HG03175 (cell line): Measurements from ENCODE around the gene TP73.

ENCODE experiments used
- ATAC-seq: cut with Tn5 transposase; IDR thresholded peaks from one replicate; pipeline ENCODE4 v1.9.1; 2021; ENCODE audit warnings: mild to moderate bottlenecking, moderate library complexity; ENCODE audit not compliant: unreplicated experiment

Gene TP73

DNA sequence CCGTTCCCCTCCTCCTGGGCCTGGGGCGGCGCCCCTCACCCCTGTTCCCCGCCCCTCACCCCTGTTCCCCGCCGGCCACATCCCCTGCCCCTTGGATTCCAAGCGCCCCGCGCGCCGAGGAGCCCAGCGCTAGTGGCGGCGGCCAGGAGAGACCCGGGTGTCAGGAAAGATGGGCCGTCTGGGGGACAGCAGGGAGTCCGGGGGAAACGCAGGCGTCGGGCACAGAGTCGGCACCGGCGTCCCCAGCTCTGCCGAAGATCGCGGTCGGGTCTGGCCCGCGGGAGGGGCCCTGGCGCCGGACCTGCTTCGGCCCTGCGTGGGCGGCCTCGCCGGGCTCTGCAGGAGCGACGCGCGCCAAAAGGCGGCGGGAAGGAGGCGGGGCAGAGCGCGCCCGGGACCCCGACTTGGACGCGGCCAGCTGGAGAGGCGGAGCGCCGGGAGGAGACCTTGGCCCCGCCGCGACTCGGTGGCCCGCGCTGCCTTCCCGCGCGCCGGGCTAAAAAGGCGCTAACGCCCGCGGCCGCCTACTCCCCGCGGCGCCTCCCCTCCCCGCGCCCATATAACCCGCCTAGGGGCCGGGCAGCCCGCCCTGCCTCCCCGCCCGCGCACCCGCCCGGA is at the start of gene TP73:
Gene TP73 (plus strand): TSS at position 587 of the 618 bp plus-strand sequence. CDS start 29,850 bp downstream, outside the sequence.
- no peak for ATAC-seq

GRCh38 chr1:3603156-3603555 is 49.2 kb upstream of the TP73 start:
- no peak for ATAC-seq

DNA sequence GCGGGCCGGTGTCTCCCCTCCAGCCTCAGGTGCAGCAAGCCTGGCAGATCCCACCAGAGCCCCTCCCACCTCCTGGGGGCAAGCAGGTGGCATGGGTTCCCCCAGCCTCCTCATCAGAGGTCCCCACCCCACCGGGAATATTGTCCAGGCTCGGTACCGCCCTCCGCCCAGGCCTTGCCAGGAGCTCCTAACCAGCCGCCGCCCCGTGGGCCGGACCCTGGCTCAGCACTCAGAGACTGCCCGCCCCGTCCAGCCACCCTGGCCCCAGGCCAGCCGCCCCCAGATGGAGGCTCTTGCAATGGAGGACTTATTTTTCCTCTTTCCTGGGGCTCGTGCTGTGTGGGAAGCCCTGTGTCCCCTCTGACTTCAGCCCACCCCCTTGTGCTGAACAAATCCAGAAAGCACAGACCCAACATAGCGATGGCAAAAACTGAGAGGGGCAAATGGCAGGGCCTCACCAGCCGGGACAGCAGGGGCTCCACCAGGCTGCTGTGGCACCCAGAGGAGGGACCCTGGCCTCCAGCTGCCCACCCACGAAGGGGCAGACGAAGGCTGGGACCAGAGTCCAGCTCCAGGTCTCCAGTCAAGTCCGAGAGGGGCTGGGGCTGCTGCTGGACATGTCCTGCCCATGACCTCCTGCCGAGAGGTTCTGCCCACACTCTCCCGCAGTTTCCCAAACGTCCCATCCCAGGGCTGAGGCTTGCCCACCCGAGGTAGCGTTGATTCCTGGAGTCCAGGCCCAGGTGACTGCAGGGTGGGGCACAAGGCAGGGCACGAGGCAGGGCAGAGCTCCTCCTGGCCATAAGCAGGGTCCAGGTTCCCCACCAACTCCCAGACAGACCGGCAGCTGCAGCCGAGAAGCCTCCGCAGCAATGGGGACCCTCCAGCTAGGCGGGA is 48.5 kb upstream of the TP73 start:
- ATAC-seq = no peak

DNA sequence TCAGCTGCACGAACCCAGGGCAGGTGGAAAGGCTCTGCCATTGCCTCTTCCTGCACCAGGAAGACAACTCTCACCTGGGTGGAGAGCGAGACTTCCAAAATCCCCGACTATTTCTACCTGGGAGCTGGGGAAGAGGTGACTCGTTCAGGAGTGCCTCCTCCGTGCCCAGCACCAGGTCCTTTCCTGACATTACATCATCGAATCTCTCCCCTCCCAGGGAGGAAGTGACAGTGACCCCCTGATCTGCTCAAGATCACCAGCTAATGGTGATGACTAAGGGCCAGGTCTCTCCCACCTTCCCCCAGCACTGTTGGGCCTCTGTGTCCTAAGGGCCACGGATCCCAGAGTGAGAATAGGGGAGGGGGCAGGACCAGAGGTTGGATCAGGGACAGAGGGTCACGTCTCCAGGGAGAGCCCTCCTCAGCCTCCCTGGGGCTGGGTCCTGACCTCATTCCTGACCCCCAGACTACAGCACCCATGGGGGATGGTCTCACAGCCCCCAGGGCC is 47.8 kb upstream of the TP73 start:
- no peak for ATAC-seq

DNA sequence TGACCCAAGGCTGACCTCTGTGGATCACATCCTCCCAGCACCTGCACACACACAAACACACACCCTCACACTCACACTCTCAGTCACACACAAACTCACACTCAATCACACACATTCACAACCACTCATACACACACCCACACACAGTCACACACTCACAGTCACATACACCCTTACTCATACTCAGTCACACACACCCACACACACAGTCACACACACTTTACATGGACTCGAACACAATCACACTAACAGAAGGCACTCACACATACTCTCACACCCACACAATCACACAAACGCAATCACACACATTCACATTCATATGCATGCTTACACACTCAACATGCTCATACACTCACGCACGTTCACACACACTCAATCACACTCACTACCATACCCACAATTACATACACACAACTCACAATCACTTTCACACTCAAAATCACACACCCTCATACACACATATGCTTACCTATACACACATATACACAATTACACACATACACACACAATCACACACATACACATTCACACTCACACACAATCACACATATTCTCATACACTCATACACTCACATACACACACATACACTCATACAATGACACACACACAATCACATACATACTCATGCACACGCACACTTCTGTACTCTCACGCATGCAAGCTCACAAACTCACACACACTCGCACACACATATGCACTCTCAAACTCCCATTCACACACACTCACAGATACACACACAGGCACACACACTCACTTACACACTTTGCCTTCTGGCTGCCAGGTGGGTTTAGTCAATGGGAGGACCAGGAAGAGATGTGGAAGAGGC is 47.1 kb upstream of the TP73 start:
- ATAC-seq = no peak

DNA sequence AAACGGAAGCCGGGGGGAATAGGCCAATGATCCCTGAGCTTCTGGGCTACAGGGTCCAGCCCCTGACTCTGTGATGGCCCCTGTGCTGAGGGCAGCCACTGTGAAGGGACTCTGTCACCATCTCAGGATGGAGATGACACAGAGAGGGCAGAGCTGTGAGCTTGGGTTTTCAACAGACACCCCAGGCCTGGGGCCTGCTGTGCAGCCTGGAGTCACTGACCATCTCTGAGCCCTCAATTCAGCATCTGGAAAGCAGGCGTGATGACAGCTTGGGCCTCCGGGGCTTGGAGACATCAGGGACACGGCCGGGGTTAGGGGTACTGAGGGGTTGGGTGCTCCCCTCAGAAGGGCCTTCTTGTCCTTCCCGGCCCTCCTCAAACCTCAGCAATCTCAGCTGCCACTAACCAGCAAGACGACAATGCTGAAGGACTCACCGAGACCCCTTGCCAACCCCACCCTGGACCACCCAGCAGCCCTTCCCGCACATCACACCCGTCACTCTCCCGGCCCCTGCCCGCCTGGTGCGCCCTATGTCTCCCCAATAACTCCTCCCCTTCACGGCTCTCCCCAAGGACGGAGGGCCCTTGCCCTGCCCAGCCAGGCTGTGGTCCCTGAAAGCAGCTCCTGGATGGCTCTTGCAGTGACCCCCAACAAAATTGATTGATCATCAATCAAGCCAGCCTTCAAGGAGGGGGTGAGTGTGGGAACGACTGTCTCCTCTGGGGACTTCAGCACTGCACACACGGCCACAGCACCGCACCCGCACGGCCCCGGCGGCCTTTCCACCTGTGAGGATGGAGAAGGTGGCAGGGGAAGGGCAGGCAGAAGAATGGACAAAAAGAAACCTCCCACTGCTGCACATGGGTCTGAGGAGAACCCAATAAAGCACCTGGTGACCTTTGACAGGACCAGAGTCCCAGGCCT is 45.3 kb upstream of the TP73 start:
- no peak for ATAC-seq

DNA sequence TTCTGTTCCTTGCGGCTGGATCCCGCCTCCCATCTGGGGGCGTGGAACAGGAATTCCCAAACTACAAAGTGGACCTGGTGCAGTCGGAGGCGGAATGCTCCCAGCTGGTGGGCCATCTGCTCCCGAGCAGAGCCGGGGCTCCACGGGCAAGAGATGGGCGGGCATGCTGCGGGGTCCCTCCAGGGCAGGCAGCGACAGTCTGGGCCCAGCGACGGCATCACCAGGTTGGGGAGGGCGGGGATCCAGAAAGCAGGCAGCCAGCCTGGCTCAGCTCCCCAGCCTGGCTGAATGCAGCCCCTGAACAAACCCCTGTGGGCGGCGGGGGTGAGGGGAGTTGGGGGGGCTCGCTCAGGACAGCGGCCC is 44.6 kb upstream of the TP73 start:
- ATAC-seq = no peak

DNA sequence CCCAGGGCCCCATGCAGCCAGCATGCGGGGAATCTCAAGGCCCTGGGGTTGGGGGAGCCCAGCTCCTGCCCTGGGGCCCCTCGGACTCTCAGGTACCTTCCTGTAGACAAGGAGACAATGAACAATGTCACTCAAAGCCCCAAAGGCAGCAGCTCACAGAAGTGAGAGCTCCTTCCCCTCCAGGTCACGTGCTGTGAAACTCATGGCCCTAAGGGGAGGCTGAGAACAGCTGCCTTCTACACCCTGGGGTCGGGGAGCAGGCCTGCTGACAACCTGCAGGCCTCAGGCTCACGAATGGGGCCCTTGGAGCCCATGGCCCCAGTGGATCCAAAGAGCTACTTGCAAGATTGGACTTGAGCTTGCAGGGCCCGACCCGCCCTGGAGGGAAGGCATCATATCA is 44.2 kb upstream of the TP73 start:
- no peak for ATAC-seq

DNA sequence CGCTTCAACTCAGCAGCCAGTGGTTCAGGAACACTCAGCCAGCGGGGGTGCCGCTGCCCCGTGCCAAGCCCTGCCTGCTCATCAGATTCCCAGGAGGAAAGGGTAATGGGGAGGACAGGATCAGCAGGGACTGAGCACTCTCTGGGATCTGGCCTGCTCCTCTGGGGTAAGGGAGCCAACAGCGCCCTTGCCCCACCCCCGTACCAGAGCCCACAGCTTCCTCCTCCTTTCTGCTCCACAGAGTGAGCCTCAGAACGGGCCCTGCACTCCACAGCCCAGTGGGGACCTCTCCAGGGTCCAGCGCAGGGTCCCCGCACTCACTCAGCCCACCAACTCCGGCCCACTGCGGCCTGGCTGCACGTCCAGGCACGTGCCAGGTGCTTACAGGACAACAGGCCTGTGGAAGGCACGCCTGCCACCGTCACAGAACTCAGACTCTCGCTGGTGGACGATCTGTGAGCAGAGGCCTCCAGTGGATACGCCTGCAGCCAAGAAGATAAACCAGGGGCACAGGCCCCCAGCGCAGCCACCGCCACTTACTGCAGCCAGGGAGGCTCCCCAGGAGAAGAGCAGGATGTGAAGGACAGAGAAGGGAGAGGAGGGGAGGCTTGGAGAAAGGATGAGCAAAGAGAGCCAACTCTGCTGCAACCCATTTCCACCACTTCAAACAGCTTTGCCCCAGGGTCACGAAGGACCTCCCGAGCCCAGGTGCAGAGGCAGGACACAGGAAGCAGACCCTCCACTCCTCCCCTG is 43.1 kb upstream of the TP73 start:
- ATAC-seq = no peak

DNA sequence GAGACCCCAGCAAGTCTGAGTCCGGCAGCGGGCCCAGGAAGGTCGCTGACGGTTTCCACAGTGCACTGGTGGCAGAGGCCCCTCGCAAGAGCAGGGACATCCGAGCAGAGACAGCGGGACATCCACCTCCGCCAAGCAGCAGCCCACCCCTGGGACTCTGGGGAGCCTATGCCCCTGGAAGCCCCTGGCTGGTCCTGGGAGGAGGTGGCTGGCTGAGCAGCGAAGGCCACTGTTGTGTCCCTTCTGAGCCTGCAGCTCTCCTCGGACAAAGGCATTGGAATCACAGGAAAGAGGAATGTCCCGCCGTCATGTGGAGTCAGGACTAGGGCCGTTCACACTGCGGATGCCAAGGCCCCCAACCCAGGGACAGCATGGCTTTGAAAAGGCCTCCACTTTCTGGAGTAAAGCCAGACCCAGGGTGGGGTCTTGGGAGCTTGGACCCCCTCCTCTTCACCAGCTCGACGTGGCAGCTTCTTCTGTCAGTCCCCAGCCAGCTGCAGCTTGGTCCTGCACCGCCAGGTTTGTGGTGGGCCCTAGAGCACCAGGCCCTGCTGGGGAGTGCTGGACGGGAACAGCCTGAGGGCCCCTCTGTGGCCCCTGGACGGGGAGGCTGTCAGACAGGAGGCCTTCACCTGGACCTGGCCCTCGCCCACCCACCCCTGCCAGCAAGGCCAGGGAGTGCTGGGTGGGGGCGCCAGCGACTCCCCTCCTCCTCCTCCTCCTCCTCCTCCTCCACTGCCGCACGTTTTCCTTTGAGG is 42.4 kb upstream of the TP73 start:
- no peak for ATAC-seq

GRCh38 chr1:3610527-3611169 is 41.7 kb upstream of the TP73 start:
- no peak for ATAC-seq

- no peak for ATAC-seq
Observed at GRCh38 chr1:3611170-3612019, 40.9 kb upstream of the TP73 start, which contains the start of gene MEGF6. Gene MEGF6 (minus strand): TSS chr1:3611508. CDS start chr1:3611268, 240 bp downstream.

DNA sequence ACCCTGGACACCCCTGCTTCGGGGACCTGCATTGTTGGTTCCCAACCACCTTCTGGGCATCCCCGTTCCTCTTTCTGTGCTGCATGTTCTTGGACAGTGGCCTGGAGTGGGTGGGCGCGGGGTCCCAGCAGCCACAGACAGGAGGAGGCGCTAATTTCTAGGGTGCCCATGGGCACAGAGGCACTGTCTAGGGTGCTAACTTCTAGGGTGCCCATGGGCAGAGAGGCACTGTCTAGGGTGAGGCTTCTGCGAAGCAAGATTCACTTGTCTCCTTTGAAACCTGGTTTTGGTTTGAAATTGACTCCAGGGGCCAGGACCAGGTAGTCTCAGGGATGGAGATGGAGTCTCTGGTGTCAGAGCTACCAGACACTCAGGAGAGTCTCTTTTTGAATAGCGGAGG is 40.2 kb upstream of the TP73 start:
- ATAC-seq = no peak

DNA sequence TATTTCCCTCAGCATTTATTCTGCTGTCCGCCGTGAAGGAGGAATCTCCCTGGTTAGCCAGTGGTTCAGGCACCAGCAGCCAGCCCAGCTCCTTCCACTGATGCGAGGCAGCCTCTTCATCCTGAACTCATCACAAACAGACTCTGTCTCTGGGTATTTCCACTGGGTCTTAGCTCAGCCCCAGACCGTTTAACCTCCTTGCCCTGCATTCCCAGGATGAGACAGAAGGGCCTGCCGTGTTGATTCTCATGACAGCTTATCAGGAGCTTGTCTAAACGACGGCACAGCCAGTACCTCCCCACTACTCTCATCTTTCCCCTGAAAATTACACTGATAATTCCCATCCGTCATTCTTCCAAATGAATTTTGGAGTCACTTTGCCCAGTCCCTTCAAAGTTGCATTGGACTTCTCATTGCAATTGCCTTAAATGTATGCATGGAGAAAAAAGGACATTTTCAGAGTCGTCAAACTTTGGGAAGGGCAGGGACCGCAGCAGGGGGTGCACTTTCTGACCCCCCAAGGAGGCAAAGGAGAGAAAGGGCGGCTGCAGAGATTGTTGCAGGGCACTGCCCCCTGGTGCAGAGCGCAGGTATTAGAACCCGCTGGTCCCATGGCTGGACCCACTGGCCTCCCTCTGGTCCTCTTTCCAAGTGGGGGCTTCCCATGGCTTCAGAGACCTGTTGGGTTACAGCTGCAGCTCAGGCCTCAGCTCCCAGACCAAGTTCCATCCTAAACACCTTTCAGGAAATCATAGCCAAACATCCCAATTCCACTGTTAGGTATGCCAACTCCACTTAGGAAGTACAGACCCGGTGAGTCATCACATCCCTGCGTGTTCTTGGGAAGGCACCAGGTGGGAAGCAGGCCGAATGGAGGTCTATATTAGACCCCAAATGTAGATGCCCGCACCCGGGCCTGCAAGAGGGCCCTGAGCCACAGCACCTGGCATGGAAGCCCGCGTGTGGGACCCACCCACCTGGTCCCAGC is 37.3 kb upstream of the TP73 start:
- no peak for ATAC-seq

- no peak for ATAC-seq
Observed at GRCh38 chr1:3616861-3617260, 35.5 kb upstream of the TP73 start.

GRCh38 chr1:3617806-3618345 is 34.4 kb upstream of the TP73 start:
- no peak for ATAC-seq
